Subcutaneous adipose tissue (tissue), 4 donors: Measurements from ENCODE around the gene HIPK2. TPM values are rescaled to one million over a fixed set of nuclear protein-coding genes. Genes with fewer than 3 reads are reported as not detected.

Experiments used
- total RNA-seq, 4 donors: library from RNA; depleted of rRNA; stranded (reverse); fragments of >200 nt; gene quantifications; one replicate each; pipeline ENCODE4 v1.1.0, GENCODE V29; 2016
- TF ChIP-seq, protein P1 (sequence below): fragments of 450-650 bp; IDR thresholded peaks from one replicate; pipeline ENCODE4 v1.5.1; 2016; ENCODE audit warnings: low read depth, mild to moderate bottlenecking, control low read depth, antibody characterized with exemption, moderate library complexity

The HIPK2 gene
- total RNA-seq, 4 donors from 2014 or later = 30.4 to 89.8 (median 60.9) TPM

GRCh38 chr7:139739863-139740597 lies 37.8 kb downstream of the HIPK2 start:
- TF ChIP-seq, protein P1, sequence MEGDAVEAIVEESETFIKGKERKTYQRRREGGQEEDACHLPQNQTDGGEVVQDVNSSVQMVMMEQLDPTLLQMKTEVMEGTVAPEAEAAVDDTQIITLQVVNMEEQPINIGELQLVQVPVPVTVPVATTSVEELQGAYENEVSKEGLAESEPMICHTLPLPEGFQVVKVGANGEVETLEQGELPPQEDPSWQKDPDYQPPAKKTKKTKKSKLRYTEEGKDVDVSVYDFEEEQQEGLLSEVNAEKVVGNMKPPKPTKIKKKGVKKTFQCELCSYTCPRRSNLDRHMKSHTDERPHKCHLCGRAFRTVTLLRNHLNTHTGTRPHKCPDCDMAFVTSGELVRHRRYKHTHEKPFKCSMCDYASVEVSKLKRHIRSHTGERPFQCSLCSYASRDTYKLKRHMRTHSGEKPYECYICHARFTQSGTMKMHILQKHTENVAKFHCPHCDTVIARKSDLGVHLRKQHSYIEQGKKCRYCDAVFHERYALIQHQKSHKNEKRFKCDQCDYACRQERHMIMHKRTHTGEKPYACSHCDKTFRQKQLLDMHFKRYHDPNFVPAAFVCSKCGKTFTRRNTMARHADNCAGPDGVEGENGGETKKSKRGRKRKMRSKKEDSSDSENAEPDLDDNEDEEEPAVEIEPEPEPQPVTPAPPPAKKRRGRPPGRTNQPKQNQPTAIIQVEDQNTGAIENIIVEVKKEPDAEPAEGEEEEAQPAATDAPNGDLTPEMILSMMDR = no peak

DNA sequence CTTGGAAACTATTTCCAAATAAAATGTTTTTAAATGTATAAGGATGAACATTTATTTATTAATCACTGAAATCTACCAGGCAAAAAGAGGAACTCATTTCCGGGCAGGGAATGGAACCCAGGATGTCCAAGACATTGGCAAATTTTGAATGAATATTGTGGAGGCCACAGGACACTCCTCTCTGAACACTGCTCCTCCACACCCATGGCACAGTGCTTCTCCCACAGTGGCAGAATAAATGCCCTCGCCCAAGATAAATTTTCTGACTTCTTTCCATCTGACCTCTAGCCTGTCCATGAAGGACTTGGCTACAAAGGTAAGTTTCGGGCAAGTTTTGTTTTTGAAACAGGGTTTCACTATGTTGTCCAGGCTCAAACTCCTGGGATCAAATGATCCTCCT lies 39.0 kb downstream of the HIPK2 start:
- TF ChIP-seq, protein P1 = no peak

GRCh38 chr7:139738101-139738489 lies 39.7 kb downstream of the HIPK2 start:
- TF ChIP-seq, protein P1 = no peak

- TF ChIP-seq, protein P1 = no peak
These were observed 40.3 kb downstream of the HIPK2 start for GRCh38 chr7:139737221-139738100.

DNA sequence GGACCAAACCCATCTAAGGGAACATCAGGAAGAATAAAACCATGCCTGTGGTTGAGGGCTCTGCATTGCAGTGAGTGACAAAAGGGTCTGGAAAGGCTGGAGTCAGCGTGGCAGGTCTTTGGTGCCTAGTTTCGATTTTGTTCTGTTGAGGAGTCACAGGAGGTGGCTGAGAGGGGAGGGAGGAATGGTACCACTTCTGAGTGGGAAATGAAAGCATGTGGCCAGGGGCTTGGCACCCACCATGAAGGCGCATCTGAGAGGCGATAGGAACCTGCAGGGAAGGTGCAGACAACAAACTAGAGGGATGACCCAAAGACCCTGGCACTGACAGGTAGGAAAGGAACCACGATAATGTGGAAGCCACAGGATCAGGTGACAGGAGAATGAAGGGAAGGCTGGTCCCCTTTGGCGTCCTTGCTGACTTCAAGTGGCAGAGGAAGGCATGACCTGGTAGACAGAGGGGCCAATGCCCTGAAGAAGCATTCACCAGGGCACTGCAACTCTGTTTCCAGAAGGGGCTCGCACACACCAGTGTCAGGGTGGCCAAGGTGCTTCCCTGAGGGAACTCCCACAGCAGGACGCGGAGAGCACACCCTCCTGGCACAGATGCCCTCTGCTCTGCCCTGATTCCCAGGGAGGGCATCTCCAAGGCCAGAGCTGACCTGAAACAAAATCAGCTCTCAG lies 41.7 kb downstream of the HIPK2 start:
- TF ChIP-seq, protein P1 = no peak

- TF ChIP-seq, protein P1 = no peak
These were observed 42.3 kb downstream of the HIPK2 start for GRCh38 chr7:139735466-139735865.

- TF ChIP-seq, protein P1 = no peak
These were observed 43.4 kb downstream of the HIPK2 start for GRCh38 chr7:139734395-139734794.
